GM18502 (cell line): ENCODE measurements around the gene SNRPA1.

Experiments used
- ATAC-seq: cut with Tn5 transposase; IDR thresholded peaks from one replicate; pipeline ENCODE4 v1.9.1; 2021; ENCODE audit warnings: mild to moderate bottlenecking; ENCODE audit not compliant: unreplicated experiment, poor library complexity

Gene SNRPA1

DNA sequence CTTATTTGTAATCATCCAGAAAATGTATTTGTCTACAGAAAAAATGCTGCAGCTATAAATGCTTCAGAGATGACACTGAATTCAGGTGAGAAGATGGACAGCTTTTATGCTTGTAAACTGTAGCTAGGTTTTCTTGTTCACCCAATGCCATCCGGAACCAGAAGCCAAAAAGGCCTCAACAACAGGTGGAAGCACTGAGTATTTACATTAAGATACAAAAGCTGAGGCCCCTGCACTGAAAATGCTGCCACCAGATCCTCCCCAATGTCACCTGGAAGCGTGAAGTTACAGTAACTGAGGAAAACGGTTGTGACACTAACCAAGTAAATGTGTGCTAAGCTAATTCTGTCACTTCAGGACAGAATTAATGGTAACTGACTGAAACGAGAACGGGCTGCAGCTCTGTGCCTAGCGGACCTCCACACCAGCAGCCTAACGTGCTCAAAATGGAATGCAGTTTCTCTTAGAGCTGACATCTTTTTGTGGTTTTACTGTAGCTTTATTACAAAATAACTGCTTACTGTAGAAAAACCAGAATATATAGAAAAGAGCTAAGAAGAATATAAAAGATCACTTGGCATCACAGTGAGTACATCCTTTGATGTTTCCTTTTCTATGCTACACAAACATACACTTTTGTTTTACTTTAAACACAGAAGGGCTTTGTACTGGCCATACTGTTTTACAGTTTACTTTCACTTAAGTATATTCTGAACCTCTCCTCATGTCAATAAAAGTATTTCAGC lies 50.8 kb downstream of the SNRPA1 start:
- ATAC-seq: no peak

DNA sequence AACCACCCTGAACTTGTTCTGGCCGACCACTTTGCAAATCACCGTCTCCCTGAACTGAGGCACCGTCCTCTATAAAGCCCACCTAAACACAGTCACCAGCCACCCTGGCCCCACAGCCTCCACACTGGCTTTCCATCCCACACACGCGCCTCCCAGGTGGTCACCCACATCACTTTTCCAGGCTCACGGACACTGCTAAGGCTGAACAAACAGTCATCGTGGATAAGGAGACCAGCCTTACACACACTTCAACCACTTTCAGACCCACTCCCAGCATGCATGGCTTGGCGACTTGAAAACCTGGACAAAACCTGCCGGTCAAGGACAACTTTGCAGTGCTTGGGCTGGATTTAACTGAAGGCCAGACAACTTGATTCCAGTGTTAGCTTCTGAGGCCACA lies 51.6 kb downstream of the SNRPA1 start:
- no peak for ATAC-seq

DNA sequence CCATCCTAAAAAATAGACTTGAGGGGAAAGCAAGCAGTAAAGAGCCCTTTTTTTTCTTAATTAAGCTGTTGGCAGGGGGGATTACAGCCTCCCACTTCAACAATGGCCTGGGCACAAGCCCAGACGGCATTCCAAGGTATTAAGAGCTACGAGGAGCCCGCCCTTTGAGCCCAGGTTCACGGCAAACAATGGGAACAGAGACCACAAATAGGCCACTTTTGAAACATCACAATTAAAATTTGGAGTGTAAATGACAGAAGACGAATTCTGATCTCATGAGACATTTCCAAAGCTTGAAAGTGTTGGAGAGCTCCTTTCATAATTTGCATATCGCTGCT lies 52.1 kb downstream of the SNRPA1 start:
- no peak for ATAC-seq

DNA sequence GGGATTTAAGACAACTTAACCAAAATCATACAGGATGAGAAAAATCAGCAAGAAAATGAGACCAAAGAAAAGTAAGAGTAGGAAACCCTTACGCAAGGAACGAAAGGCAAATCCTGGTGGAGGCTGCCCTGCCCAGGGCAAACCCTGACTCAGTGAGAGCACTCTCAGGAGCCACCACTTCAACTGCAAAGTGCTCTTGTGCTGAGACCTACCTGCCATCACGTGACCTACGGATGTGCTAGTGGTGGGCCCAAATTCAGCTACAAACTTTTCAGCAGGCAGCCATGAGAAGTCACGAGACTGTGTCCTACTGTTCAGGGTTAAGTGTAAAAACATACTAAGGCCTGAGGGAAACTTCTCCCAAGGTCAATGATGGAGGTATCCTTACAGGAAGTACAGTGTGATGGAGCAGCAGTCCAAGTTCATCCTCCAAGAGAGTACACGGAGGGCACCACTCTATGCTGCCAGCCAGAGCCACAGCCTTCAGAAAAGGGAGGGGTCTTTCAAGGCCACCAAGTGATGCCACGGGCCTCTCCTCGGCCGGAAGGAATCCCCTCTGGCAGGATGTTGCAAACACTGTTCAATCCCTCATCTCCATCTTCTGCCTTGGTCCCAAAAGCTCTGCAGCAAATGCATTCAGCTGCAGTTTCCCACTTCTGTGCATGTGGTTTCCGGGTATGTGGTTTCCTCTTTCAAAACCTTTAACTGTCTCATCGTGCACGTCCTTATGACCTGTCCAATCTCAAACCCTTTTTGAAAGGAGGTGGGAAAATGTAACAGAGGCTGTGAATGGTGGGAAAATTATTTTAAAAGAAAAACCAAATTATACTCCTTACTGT lies 52.7 kb downstream of the SNRPA1 start:
- ATAC-seq: peak; percentile 84

DNA sequence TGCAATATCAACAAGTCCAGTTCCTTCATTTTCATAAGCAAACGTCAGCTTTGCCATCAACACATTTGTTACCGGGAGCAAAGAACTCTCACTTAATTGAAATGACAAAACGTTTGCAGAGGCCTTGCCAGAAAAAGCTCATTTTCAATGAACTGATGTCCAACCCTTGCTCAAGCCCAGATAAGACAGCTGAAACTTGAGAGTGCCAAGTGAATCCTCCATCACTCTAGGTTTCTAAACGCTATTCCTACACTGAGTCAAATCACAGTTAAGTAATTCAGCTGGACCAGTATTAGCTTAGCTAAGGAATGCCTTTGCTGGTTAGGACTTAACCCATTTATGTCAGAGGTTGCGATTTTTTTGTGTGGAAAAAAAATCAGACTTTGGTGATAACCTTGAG lies 54.7 kb downstream of the SNRPA1 start:
- ATAC-seq: no peak

DNA sequence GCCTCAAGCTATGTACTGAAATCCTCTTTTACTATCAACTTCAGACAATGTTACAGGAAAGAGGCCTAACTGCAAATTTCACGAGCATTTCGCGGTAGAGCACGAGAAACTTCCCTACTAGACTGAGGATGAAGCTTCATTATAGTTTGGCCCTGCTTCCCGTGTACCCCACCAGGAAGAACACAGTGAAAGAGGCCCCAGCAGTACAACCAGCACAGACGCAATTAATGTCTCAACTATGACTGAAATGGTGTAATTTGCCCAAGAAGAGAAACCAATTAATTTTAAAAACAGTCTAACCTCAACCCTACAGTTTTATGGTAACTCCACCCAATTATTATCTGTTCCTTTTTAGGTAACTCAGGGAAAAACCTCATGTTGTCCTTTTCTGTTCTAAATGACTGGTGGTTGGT lies 55.3 kb downstream of the SNRPA1 start:
- no peak for ATAC-seq

DNA sequence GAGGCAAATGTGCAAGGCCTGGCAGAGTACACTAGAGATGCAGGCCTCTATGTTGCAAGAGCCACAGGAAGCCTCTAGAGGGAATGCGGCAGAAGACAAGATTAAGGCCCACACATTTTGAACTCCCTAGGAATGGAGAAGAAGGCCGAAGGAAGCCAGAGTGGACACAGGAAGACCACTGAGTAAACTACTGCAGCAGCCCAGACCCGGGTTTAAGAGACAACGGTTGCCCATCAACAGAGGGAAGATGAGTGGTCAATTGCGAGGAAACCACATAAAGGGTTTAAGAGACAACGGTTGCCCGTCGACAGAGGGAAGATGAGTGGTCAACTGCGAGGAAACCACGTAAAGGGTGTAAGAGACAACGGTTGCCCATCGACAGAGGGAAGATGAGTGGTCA lies 57.8 kb downstream of the SNRPA1 start:
- ATAC-seq: no peak

DNA sequence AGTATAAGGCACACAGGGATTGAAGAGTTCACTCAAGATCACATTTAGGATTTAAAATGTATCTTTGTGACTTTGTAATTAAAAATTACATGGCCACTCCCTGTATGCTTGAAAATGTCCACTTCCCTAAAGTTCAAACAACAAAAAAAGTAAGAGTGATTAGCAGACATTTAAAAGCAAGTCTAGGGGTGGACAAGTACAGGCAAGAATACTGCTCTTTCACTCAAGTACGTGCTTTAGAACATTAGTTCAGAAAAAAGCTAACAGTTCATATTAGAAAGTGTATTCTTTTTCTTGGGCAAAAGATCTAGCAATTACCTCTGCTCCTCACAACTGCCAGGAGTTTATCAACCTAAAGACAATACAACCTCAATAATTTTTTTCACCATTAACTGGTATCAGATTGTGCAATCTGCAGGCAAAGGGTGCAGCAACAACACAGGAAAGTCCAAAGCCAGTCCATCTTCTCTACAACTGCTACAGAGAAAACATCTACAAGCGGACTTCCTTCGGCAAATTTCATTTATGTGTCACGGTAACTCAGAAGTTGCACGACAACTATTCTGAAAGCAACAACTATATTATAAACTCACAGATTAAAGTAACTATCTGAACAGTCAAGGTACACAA lies 61.3 kb downstream of the SNRPA1 start:
- ATAC-seq: no peak

DNA sequence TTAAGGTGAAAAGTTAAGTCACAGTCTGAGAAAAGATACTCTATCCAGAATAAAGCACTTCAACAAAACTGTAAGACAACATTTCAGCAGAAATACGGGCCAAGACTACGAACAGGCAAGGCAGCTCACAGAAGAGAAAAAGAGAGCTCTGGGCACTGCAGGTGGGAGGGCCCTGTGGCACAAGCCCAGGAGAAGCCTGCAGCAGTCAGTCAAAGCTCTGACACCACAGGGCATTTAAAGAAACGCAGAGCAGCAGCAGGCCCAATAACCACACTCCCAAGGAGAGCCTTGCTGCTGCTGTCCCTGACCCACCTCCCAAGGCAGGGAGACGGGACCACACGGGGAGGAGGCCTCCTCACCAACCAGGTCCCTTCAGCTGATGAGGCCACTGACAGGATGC lies 62.4 kb downstream of the SNRPA1 start:
- no peak for ATAC-seq
